Fibroblast of skin of back (primary cell): ENCODE data around the gene TRPM3.

Source experiments
- DNase-seq: peaks from one replicate; pipeline ENCODE4 v3.0.0-alpha.2; 2013

Gene TRPM3

DNA sequence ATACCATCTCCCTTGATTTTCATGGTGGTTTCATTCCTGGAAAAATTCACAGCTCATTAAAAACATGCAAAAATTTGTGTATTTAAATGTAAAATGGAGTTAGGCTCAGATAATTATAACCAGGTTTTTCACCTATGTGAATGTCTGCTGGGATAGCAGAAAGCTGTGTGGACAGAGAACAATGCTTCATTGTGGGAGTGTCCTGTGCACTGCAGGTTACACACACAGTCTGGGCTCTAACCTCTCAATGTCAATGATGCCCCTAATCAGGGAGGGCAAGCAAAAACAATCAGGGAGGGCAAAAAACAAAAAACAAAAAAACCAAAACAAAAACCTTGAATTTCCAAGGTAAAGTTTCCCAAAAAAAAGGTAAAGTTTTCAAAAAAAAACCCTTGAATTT, 548.1 kb downstream of the TRPM3 start:
- no peak for DNase-seq

DNA sequence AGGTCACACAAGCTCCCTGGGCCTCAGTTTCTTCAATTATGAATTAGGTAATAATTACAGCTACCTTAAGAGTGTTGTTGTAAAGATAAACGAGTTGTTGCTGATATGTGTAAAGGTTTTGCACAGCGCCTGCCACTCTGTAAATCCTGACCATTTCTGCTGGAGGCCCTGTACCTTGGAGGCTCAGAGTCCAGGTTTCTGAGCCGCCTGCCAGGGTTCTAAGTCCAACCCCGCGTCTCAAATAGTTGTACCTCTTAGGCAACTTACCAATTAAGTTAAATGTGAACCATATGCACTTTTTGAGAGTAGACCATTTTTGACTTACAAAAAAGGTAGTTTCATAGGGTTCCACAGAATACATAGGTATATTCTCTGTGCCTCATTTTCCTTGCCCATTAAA, 550.2 kb downstream of the TRPM3 start:
- no peak for DNase-seq

DNA sequence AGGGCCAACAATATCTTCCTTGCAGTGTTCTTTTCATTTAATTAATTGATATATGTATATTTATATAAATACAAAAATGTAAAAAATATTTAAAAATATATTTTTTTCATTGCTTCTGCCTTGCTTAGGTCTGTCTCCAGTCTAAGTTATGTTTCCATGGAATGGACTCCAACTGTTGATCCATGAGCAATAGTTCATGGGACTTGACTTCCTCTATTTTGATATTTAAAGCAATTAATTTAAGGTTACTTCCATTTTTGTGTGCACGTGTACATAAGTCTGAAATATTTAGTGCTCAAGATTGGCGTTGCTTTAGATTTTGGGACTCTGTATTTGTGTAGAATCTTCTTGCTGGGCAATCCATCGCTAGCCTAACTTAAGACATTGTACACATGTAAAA, 551.6 kb downstream of the TRPM3 start:
- DNase-seq: no peak

DNA sequence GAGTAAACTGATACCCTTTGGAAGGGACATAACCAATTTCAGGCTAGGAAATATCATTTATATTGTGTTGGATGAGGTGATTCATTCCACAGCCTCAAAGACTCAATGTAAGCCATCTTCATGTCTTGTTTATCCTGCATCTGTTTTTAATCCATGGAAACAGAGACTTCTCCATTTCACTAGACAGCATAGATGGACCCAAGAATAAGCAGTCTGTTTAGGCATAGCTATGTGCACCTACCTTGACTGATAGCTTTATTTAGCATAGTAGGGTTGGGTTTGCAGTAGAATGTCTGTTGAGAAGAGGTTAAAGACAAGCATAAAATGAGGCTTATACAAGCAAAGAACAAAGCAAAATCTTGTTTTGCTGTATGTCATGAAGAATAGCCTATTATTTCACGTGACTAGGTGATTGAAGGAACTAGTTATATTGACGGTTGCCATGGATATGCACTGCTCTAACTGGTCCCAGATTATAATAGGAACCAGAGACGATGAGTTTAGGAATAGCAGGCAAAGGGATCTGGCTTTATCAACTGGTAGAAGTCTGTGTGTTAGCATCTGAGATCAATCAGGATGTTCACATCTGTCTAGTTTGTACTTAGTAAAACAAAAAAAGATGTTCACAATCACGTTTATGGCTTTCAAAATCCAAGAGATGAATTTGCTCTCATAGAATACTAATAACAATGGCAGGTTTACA, 552.2 kb downstream of the TRPM3 start:
- no peak for DNase-seq

DNA sequence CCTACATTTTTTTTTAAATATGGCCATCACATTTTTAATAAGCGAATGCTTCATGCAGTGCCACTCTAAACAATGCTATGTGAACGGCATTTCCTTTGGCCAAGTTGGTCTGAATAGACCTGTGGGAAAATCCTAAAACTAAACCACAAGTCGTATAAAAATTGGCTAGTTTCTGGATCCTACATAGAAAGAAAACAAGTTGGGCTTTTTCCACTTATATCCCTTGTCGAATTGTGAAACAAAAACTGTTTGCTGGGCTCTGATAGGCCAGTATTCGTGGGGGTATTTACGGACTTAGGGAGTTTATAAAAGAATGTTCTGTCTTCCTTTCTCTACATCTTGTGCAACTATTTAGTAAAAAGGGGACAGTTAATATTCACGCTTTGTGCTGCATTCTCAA, 553.9 kb downstream of the TRPM3 start:
- peak; percentile 44 for DNase-seq

DNA sequence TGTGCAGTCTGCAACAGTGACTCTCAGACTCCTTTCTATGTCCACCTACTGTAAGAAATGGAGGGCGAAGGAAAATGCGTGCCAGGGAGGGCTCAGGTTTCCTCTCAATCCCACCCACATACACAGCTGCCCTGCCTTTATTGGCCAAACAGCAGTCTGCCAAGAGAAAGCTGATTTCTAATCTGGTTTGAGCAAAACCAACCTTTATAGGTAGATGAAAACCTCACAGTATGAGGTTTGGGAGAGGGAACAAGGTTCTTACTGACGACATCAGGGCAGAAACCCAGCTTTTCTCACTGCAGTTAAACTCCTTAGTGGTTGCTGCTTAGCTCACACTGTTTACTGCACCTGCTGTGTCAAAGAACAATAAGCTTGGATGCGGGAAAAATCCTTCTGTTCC, 554.7 kb downstream of the TRPM3 start:
- DNase-seq: no peak

DNA sequence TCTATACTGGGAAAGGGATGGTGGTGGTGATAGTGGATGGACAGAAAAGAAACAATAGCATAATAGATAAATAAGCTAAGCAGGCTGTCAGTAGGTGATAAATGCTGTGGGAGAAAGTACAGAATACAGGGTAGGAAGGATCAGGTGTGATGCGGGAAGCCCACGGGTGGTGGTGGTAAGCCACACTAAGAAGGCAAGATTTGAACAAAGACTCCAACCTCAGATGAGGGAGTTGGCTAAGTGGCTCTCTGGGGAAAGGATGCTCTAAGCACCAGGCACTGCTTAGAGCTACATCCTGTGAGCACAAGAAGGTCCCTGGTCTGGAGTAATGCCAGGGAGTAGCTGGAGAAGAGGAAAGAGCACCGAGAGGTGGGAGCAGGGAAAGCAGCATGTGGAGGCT, 555.4 kb downstream of the TRPM3 start:
- no peak for DNase-seq

DNA sequence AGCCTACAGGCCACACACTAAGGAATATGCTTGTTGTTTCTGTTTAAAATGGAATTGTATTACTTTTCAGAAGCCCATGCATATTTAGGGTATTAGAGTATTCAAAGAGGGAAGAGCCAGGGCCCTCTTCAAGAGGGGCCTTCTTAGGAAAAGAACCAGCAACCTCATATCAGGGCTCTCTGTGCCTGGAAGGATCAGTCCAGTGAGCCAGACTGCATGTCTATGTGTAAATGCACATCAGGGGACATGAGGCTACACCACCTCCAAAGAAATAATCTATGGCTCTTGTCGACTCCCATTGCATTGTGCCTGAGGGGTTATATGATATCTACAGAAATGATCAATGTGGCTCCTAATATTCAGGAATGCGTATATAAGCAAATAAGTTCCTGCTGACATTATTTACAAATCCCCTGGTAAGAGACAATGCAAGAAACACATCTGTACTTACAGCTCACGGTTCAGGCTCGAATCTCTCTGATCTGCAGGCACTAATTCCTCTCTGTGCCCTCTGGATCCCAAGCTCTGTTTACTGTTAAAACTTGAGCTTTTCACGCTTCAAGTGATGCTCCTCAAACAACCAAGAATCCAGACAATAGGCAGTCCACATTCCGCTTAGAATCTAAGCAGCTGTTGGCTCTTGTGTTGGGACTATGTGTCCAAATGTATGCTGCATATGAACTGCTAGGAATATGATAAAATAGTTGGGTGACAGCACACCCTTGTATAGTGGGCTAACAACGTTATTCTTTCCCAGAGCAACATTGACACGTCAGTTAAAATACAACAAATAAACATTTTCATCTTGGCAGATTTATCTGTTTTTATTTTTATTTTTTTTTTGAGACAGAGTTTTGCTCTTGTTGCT, 556.7 kb downstream of the TRPM3 start:
- DNase-seq: no peak

DNA sequence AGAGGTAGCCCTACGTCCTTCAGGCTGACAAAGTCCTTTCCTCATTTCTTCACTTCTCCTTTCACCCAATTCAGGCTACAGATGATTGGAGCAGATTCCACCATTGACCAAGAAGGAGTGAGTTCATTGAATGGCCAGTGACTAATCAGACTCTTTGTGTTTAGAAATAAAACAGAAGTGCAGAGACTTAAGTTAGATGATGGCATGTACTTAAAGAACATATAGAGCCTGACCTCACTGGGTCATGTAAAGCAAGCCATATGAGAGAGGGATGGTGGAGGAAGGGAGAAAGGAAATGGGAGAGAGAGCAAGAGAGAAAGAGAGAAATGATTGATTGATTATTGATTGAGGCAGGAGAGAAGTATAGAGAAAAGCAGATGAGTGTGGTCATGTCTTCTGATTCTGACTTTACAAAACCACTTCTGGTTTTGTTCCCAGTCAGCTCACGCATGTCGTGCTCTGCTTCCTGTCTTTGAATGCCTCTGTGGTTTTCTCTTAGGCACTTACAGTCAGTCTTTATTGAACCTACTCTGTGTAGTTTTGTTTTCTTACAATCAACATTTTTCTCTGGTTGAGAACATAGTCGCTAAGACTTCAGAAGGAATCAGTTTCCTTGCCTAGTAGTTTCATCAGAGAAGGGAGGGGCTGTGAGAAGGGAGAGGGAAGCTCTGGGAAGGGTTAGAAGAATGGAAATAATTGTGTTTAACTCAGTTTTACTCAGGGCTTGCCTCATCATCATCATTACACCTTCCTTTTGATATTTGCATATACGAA, 557.8 kb downstream of the TRPM3 start:
- peak; percentile 83 for DNase-seq

DNA sequence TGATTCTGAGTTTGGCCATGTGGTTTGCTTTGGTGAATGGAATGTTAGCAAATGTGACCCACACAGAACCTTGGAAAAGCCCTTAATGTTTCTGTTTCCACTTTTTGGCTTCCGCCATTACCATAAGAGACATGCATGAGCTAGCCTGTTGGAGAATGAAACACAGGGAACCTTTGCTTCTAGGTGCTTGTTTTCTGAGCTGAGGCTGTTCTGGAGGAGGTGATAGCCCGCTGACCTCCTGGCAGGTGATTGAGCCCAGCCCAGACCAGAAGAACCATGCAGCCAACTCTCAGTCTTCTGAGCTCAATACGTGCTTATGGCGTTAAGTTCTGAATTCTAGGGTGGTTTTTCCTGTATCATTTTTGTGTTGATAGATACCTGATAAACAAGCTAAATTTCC, 558.4 kb downstream of the TRPM3 start:
- DNase-seq: no peak

DNA sequence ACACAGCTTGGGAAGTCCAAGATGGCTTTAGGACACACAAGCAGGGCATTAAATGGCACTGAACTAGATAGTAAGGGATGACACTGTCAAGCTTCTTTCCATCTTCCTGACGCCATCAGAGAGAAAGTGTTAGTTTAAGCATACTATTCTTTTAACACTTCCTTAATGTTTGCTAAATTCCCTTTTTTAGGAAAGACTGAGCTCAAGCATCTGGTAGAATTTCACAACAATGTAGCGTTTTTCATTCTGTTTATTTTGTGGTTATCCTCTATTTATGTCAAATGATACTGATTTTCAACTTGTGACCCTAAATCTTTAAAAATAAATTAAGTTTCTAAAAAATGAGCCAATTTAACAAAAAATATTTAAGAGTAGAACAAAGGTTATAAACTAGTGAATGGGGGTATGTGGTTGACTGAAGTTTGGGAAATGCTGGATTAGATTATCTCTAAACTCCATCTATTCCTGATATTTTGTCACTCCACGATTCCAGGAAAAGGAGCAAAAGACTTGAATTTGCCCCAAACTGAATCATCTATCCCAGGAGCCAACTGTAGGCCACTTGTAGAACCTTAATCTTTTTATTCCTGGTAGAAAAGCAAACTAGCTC, 559.5 kb downstream of the TRPM3 start:
- no peak for DNase-seq

DNA sequence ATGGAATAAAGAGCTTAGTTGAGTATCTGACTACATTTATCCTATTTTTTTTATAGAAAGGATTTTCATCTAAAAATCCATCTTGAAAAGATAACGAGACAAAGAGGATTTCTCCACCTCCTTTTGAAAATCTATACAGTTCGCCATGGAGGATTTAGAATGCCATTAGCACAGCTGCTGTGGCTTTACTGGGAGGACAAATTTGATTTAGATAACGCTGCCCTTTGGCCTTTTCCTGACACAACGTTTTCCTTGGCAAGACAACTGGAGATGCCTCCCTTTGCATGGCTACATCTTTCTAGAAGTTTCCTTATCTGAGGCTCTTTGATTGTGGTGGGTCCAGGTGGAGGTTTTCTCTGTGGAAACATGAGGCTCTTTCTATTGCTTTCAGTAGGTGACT, 560.3 kb downstream of the TRPM3 start:
- no peak for DNase-seq

DNA sequence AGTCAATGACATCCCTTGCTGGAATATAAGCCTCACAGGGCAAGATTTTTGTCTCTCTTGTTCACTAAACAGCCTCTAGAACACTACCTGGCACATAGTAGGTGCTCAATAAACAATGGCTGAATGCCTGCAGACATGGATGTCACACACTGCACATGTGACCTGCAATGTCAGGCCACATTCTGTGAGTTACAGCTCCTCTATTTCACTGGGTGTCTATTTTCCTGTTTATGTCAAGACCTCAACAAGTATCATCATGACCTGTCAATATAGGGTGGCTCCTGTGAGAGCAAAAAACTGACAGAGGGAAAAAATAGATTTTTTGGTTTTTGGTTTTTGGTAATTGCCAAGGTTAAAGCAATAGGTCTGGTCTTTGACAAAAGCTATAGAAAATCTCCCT, 562.3 kb downstream of the TRPM3 start:
- no peak for DNase-seq

DNA sequence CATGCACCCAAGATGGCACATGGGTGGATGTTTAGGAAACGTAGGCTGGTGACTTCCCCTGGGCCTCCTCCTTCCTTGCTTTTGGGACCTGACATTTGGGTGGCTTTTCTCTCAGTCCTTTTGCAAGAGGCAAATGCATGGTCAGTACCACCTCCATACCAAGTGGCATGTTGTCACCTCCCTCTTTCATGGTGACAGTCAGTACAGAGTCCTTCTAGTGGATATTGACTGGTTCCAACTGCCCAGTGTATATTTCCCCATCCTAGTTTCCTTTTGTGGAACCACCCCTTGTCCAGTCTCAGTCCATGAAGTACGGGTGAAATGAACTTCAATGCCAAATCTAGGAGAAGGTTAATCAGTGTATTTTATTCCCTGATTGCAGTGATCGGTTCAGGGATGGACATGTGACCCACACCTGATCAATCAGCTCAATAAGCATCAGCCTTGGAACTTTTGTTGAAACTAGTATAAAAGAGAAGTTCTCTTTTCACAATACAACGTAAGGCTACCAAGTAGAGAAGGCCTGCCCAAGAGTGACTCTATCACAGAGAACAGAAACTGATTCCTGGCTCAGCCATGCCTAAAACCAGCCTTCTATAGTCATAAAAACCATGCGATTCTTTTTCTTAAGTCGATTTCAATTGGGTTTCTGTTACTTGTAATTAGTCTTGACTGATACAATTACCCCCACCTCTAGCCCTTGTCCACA, 563.6 kb downstream of the TRPM3 start:
- DNase-seq: no peak

DNA sequence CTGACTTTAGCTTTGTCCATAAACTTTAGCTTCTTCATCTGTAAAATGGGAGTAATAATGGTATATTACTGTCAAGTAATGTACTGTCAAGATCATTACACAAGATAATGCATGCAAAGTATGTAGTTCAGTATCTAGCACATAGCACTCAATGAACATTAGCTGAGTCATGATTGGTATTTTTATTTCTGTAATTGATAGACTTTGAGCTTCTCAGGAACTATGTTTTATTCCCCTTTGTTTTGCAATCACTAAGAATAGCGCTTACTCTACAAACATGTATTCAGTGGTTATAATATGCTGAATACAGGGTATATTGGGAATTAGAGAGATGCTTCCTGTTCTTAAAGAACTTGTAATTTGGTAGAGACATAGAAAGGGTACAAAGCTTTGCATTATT, 564.6 kb downstream of the TRPM3 start:
- no peak for DNase-seq

DNA sequence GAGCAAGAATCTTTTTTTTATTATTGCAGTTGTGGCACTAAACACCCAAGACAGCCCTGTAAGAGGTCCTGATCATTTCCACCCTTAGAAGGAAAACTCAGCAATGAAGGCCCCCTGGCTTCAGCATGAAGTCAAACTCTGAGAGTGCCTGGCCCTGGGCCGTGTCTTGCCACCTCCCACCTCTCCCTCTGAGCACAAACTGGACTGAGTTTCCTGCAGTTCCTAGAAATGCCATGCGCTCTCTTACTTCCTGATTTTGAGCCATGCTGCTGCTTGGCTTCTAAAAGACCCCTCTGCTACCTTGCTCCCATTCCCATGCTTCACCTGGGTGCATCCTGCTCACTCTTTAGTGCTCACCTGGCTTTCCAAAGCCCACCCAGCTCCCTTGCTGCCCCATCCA, 566.5 kb downstream of the TRPM3 start:
- no peak for DNase-seq

DNA sequence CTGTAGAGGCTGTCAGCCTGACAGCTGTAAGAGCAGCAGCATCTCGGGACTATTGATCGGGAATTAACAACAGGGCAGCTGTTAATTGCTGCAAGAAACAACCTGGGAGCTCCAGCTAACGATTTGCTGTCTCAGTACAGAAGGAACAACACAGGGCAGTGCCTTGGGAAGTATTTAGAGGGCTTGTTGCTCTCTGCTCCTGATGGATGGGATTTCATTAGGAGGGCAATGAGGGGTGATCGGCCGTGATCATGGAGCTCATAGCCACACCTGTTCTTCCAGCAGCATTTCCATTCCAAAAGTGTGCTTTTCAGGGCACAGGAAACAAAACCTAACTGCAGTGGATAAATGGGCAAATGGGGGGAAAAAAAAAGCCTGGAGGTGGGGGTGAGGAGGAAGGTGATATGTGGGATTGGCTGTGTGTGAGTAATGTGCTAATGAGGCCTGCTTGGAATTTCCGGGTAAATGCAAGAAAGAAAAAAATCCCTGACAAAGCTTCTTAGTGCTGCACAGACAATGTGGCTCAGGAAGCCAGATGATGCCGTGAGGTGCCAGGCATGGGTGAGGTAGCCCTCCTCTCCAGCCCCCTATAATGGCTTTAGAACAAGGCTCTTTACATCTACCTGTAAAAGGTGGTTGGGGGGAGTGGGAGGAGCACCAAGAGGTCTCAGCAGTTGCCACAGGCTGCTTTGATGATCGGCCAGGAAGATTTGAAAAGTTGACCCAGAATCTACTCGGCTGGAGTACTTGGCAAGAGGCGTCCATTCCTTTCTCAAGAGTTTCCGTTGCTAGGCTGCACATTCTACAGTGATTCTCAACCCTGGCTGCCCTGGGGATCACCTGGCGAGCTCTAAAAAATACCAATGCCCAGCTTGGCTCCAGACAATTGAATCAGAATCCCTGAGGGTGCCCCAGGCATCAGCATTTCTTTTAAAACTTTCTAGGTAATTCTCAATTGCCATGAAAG, 567.4 kb downstream of the TRPM3 start:
- peak; percentile 62 for DNase-seq

DNA sequence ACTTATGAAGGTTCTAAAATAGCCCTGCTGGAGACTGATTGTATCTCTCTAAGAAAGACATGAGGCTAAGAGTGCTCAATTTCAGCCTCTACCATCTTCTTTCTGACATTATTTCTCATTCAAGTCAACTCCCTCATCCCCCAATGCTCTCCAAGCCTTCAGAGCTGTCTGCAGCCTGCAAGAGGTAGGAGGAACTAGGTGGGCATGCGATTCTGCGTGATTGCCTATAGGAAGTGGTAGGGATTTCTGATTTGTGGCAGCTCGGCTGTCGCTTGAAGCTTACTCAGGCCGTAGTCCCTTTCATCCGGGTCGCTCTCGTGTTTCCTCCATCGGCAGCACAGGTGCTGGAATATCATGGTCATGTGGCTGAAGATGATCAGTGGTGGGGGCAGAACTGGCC, 568.9 kb downstream of the TRPM3 start:
- DNase-seq: no peak

DNA sequence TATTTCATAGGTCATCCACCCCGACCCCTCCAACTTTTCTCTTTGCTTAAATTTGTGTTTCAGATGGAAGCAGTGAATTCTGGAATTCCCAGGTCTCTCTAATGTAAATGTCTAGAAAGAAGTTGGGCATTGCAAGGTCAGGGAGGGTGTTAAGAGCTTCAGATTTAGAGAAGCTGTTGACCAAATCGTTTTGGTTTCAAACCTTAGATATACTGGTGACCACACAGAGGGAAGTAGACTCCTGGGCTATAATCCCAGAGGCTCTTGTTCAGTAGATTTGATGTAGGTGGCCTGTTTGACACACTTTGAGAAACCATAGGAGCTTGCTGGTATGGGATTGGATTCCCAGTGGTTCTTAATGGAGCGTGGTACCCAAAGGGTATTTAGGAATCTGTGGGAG, 569.6 kb downstream of the TRPM3 start:
- no peak for DNase-seq

DNA sequence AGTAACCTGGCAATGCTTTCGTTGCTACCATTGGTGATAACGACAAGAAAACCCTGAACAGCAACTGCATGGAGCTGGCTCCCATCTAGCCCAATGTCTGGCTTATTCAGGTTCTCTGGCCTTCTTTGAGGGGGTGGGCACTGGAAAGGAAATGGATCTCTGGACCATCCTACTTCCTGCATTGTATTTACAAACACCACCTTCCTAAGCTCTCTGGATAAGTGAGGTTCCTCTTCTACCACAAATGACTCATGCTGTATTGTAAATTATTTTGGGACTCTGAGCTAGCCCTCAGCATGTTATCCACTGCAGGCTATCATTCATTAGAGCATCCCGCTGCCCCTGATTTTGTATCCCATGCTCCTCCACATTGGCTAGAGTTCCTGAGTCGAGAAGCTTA, 570.0 kb downstream of the TRPM3 start:
- no peak for DNase-seq

DNA sequence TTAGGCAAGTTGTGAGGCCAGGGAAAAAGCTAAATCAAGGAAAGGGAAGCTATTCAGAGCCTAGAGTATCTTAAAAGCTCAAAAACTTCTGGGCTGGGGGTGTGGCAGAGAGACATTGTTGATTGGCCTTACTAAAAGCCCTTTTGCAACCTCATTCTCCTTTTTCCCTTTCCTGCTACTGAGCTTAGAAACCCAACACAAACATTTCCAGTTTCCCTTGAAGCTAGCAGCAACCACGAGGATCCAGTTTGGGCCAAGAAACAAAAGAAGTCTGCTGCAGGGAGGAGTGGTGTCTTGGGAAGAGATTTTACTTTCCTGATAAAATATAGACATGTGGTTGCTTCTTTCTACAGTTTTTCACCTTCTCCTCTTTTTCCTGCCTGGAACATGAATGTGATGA, 571.5 kb downstream of the TRPM3 start:
- DNase-seq: no peak
